Endodermal cell (in vitro differentiated cells): ENCODE data around the gene IL12RB2. TPM values are rescaled to one million over a fixed set of nuclear protein-coding genes. Genes with fewer than 3 reads are reported as not detected.

Experiments
- DNase-seq: peaks from one replicate; pipeline ENCODE4 v3.0.0-alpha.2; 2017
- H3K27ac ChIP-seq: 2 replicates; pipeline ENCODE4 v1.5.1; 2013; ENCODE audit warnings: mild to moderate bottlenecking, low read depth, low read length, moderate library complexity
- H3K27me3 ChIP-seq: 2 replicates; pipeline ENCODE4 v1.6.1; 2013; ENCODE audit warnings: mild to moderate bottlenecking, low read length, moderate library complexity; ENCODE audit not compliant: insufficient read depth, control insufficient read depth, poor library complexity, severe bottlenecking
- H3K36me3 ChIP-seq: 2 replicates; pipeline ENCODE4 v1.7.0; 2013; ENCODE audit warnings: mild to moderate bottlenecking, low read length, moderate library complexity; ENCODE audit not compliant: control insufficient read depth, insufficient read depth
- H3K4me1 ChIP-seq: one replicate; pipeline ENCODE4 v1.7.0; 2013; ENCODE audit warnings: low read length; ENCODE audit not compliant: control insufficient read depth, insufficient read depth
- H3K4me3 ChIP-seq: 2 replicates; pipeline ENCODE4 v1.5.1; 2013; ENCODE audit warnings: mild to moderate bottlenecking, low read length, moderate library complexity
- H3K9ac ChIP-seq: 2 replicates; pipeline ENCODE4 v1.6.1; 2013; ENCODE audit warnings: mild to moderate bottlenecking, low read length, moderate library complexity; ENCODE audit not compliant: poor library complexity, severe bottlenecking; ENCODE audit errors: extremely low read depth
- H3K9me3 ChIP-seq: 2 replicates; pipeline ENCODE4 v1.6.1; 2013; ENCODE audit warnings: mild to moderate bottlenecking, low read length, moderate library complexity; ENCODE audit not compliant: control insufficient read depth
- H3K27ac Mint-ChIP-seq: 2 replicates; pipeline ENCODE4 v1.8.0; 2020; ENCODE audit warnings: mixed read lengths
- H3K27me3 Mint-ChIP-seq: 2 replicates; pipeline ENCODE4 v1.8.0; 2021; ENCODE audit warnings: mild to moderate bottlenecking, mixed read lengths; ENCODE audit not compliant: insufficient read depth
- H3K36me3 Mint-ChIP-seq: 2 replicates; pipeline ENCODE4 v1.8.0; 2020; ENCODE audit warnings: low read depth, mixed read lengths
- H3K4me1 Mint-ChIP-seq: 2 replicates; pipeline ENCODE4 v1.8.0; 2020; ENCODE audit warnings: mixed read lengths
- H3K4me3 Mint-ChIP-seq: 2 replicates; pipeline ENCODE4 v1.8.0; 2020; ENCODE audit warnings: mild to moderate bottlenecking, moderate library complexity, mixed read lengths
- H3K9me3 Mint-ChIP-seq: 2 replicates; pipeline ENCODE4 v1.8.0; 2020; ENCODE audit warnings: mild to moderate bottlenecking, mixed read lengths
- CTCF ChIP-seq: fragments of 200-600 bp; sonication (generic); conservative IDR thresholded peaks from 2 replicates; pipeline ENCODE4 v1.5.0; 2021; ENCODE audit warnings: antibody characterized with exemption, mild to moderate bottlenecking
- WGBS, 2 experiments: methylation state at CpG; one replicate each; pipeline versions ENCODE4 v1.1.5 to v1.1.7; 2013; ENCODE audit warnings: missing lambda C conversion rate in 2 of 2, mixed read lengths in 1 of 2; ENCODE audit not compliant: insufficient coverage in 1 of 2, insufficient read length in 1 of 2; 5-methylcytosine and 5-hydroxymethylcytosine counted together
- total RNA-seq, 2 donors: library from RNA; stranded (reverse); fragmentation: NEBNext Ultra II Directional in 1 of 2; extraction: Animal tissue kit (Norgen Biotek cat#: 25700) in 1 of 2; gene quantifications; 2 replicates in 1 of 2; 3 replicates in 1 of 2; pipeline ENCODE4 v1.2.1, GENCODE V29; 2021

The IL12RB2 gene
- total RNA-seq, 2 donors from 2014 or later = 0.29 TPM; not detected in 1

- no peak overlapping the region for H3K9ac ChIP-seq
- no peaks in the 10 kb centered on the region for H3K9me3 Mint-ChIP-seq
- H3K36me3 Mint-ChIP-seq = no peaks in the 10 kb centered on the region
- no peak overlapping the region for H3K27ac Mint-ChIP-seq
- H3K27me3 ChIP-seq = no peaks in the 10 kb centered on the region
- peaks cover 17% of the 10 kb centered on the region for H3K4me1 Mint-ChIP-seq
- 53% methylated on average over 4 of the region's 4 CpGs; no CpG with 5 or more reads in 1 of the 2 experiments for WGBS, 2 experiments
- H3K4me3 ChIP-seq = no peak overlapping the region
- H3K4me3 Mint-ChIP-seq = no peak overlapping the region
- H3K27ac ChIP-seq = no peak overlapping the region
- DNase-seq = no peak
- no peaks in the 10 kb centered on the region for H3K27me3 Mint-ChIP-seq
- no peaks in the 10 kb centered on the region for H3K9me3 ChIP-seq
- no peak for TF ChIP-seq CTCF
- H3K4me1 ChIP-seq = no peaks in the 10 kb centered on the region
- no peaks in the 10 kb centered on the region for H3K36me3 ChIP-seq
These were observed 25.2 kb downstream of the IL12RB2 start for GRCh38 chr1:67332653-67333529.

GRCh38 chr1:67333603-67334002 lies 25.9 kb downstream of the IL12RB2 start:
- no peak overlapping the region for H3K27ac ChIP-seq
- no peaks in the 10 kb centered on the region for H3K36me3 ChIP-seq
- no peaks in the 10 kb centered on the region for H3K4me1 ChIP-seq
- Mint-ChIP-seq H3K27ac (peak overlapping the region; percentile 8), H3K4me3 (no peak overlapping the region), H3K36me3 (no peaks in the 10 kb centered on the region), H3K9me3 (no peaks in the 10 kb centered on the region), H3K27me3 (no peaks in the 10 kb centered on the region), H3K4me1 (peaks cover 17% of the 10 kb centered on the region)
- DNase-seq = no peak
- no peak overlapping the region for H3K9ac ChIP-seq
- no peak for TF ChIP-seq CTCF
- no peaks in the 10 kb centered on the region for H3K27me3 ChIP-seq
- 91 to 92% methylated on average over 2 of the region's 3 CpGs for WGBS, 2 experiments
- no peaks in the 10 kb centered on the region for H3K9me3 ChIP-seq
- H3K4me3 ChIP-seq = no peak overlapping the region

GRCh38 chr1:67335411-67335810 lies 27.7 kb downstream of the IL12RB2 start:
- H3K4me3 ChIP-seq = no peak overlapping the region
- no peaks in the 10 kb centered on the region for H3K9me3 Mint-ChIP-seq
- no peak overlapping the region for H3K27ac ChIP-seq
- no peaks in the 10 kb centered on the region for H3K36me3 Mint-ChIP-seq
- no peak overlapping the region for H3K4me3 Mint-ChIP-seq
- peaks cover 18% of the 10 kb centered on the region for H3K4me1 Mint-ChIP-seq
- no peak for TF ChIP-seq CTCF
- H3K36me3 ChIP-seq = no peaks in the 10 kb centered on the region
- no peaks in the 10 kb centered on the region for H3K4me1 ChIP-seq
- H3K27ac Mint-ChIP-seq = no peak overlapping the region
- H3K9me3 ChIP-seq = no peaks in the 10 kb centered on the region
- WGBS, 2 experiments = 100% methylated on average over 1 of the region's 1 CpG
- no peaks in the 10 kb centered on the region for H3K27me3 ChIP-seq
- H3K27me3 Mint-ChIP-seq = no peaks in the 10 kb centered on the region
- no peak overlapping the region for H3K9ac ChIP-seq
- no peak for DNase-seq
